HEK293 (cell line): ENCODE data around the gene UBTD1.

ENCODE experiments used
- CTCF ChIA-PET: fragments of 350-600 bp; formaldehyde crosslinking; extraction: SDS; loops from one replicate; lab custom pipeline; 2021; ENCODE audit warnings: antibody characterized with exemption; lab: Yijun Ruan, JAX
- POLR2A ChIA-PET: fragments of 300-600 bp; formaldehyde crosslinking; extraction: SDS; loops from one replicate; lab custom pipeline; 2020; ENCODE audit warnings: antibody characterized with exemption, inconsistent platforms; lab: Yijun Ruan, JAX
- H3K27ac ChIP-seq: fragments of 200-500 bp; sonication (Bioruptor generic); 2 replicates; pipeline ENCODE4 v1.5.1; 2014; ENCODE audit warnings: low read depth, low read length, control low read depth, inconsistent platforms; ENCODE audit errors: extremely low read depth
- H3K36me3 ChIP-seq, 2 experiments: fragments of 200-500 bp in 1 of 2; sonication (Bioruptor generic) in 1 of 2; 1 replicate in 1 of 2; 2 replicates in 1 of 2; pipeline ENCODE4 v1.5.1; 2014 to 2017; ENCODE audit warnings: inconsistent platforms in 2 of 2, low read length in 2 of 2; ENCODE audit not compliant: control insufficient read depth in 2 of 2, insufficient read depth in 1 of 2
- H3K4me1 ChIP-seq: fragments of 200-500 bp; sonication (Bioruptor generic); 2 replicates; pipeline ENCODE4 v1.5.1; 2014; ENCODE audit warnings: mild to moderate bottlenecking, low read length, inconsistent platforms; ENCODE audit not compliant: control insufficient read depth, insufficient read depth
- H3K4me3 ChIP-seq: 2 replicates; pipeline ENCODE4 v1.5.1; 2011; ENCODE audit warnings: low read depth, mild to moderate bottlenecking, control low read depth, low read length, moderate library complexity
- H3K9me3 ChIP-seq: fragments of 200-500 bp; sonication (Bioruptor generic); 2 replicates; pipeline ENCODE4 v1.5.1; 2014; ENCODE audit warnings: low read depth, low read length, inconsistent platforms; ENCODE audit not compliant: control insufficient read depth, insufficient read depth
- FEZF1 ChIP-seq: fragments of 450-650 bp; formaldehyde crosslinking; IDR thresholded peaks from 2 replicates; pipeline ENCODE4 v1.5.1; 2016; ENCODE audit warnings: missing biosample characterization, missing genetic modification characterization
- GLI4 ChIP-seq: fragments of 450-650 bp; formaldehyde crosslinking; IDR thresholded peaks from 2 replicates; pipeline ENCODE4 v1.5.1; 2016; ENCODE audit warnings: missing biosample characterization, missing genetic modification characterization
- GLIS1 ChIP-seq: fragments of 450-650 bp; formaldehyde crosslinking; IDR thresholded peaks from 2 replicates; pipeline ENCODE4 v1.5.1; 2016; ENCODE audit warnings: missing biosample characterization, missing genetic modification characterization
- MYNN ChIP-seq: fragments of 450-650 bp; formaldehyde crosslinking; IDR thresholded peaks from 2 replicates; pipeline ENCODE4 v1.5.1; 2016; ENCODE audit warnings: missing biosample characterization, missing genetic modification characterization, borderline replicate concordance
- PATZ1 ChIP-seq: fragments of 450-650 bp; formaldehyde crosslinking; IDR thresholded peaks from 2 replicates; pipeline ENCODE4 v1.5.1; 2016; ENCODE audit warnings: missing biosample characterization, missing genetic modification characterization
- PRDM1 ChIP-seq: fragments of 450-650 bp; formaldehyde crosslinking; IDR thresholded peaks from 2 replicates; pipeline ENCODE4; 2016; ENCODE audit warnings: missing biosample characterization, missing genetic modification characterization
- SCRT1 ChIP-seq: fragments of 450-650 bp; formaldehyde crosslinking; IDR thresholded peaks from 2 replicates; pipeline ENCODE4 v1.5.1; 2016; ENCODE audit warnings: missing biosample characterization, missing genetic modification characterization, borderline replicate concordance
- ZBTB17 ChIP-seq: fragments of 450-650 bp; formaldehyde crosslinking; IDR thresholded peaks from 2 replicates; pipeline ENCODE4 v1.5.1; 2016; ENCODE audit warnings: missing biosample characterization, missing genetic modification characterization
- ZFP37 ChIP-seq: fragments of 450-650 bp; formaldehyde crosslinking; IDR thresholded peaks from 2 replicates; pipeline ENCODE4 v1.5.1; 2016; ENCODE audit warnings: missing biosample characterization, missing genetic modification characterization
- ZNF202 ChIP-seq: fragments of 450-650 bp; formaldehyde crosslinking; IDR thresholded peaks from 2 replicates; pipeline ENCODE4 v1.5.1; 2016; ENCODE audit warnings: missing biosample characterization, missing genetic modification characterization, borderline replicate concordance
- ZNF24 ChIP-seq: fragments of 450-650 bp; formaldehyde crosslinking; IDR thresholded peaks from 2 replicates; pipeline ENCODE4 v1.5.1; 2016; ENCODE audit warnings: missing biosample characterization, missing genetic modification characterization
- ZNF248 ChIP-seq: fragments of 450-650 bp; formaldehyde crosslinking; IDR thresholded peaks from 2 replicates; pipeline ENCODE4 v1.5.1; 2017; ENCODE audit warnings: missing biosample characterization, missing genetic modification characterization
- ZNF449 ChIP-seq: fragments of 450-650 bp; formaldehyde crosslinking; IDR thresholded peaks from 2 replicates; pipeline ENCODE4 v1.5.1; 2017; ENCODE audit warnings: missing biosample characterization, mild to moderate bottlenecking, missing genetic modification characterization, moderate library complexity
- ZNF600 ChIP-seq: fragments of 450-650 bp; formaldehyde crosslinking; IDR thresholded peaks from 2 replicates; pipeline ENCODE4 v1.5.1; 2016; ENCODE audit warnings: missing biosample characterization, missing genetic modification characterization
- ZNF624 ChIP-seq: fragments of 450-650 bp; formaldehyde crosslinking; IDR thresholded peaks from 2 replicates; pipeline ENCODE4 v1.5.1; 2017; ENCODE audit warnings: missing biosample characterization, missing genetic modification characterization
- ZNF843 ChIP-seq: fragments of 450-650 bp; formaldehyde crosslinking; IDR thresholded peaks from 2 replicates; pipeline ENCODE4 v1.5.1; 2016; ENCODE audit warnings: missing biosample characterization, missing genetic modification characterization
- TF ChIP-seq, protein P1 (sequence below): fragments of 450-650 bp; formaldehyde crosslinking; IDR thresholded peaks from 2 replicates; pipeline ENCODE4 v1.5.1; 2017; ENCODE audit warnings: missing biosample characterization, missing genetic modification characterization
- TF ChIP-seq, protein P2 (sequence below): fragments of 450-650 bp; formaldehyde crosslinking; IDR thresholded peaks from 2 replicates; pipeline ENCODE4 v1.5.1; 2017; ENCODE audit warnings: missing biosample characterization, missing genetic modification characterization
- TF ChIP-seq, protein P3 (sequence below): fragments of 450-650 bp; formaldehyde crosslinking; IDR thresholded peaks from 2 replicates; pipeline ENCODE4 v1.5.1; 2016; ENCODE audit warnings: missing biosample characterization, missing genetic modification characterization

The UBTD1 gene

GRCh38 chr10:97529685-97530465 is 31.2 kb downstream of the UBTD1 start:
- no peak for TF ChIP-seq ZNF24 (tag by site-specific recombination)
- 0 out of 2 replicates have a peak, but pooled peaks have one; percentile 23 for TF ChIP-seq ZNF600
- no peak for TF ChIP-seq PATZ1
- no peak for TF ChIP-seq ZFP37 (tag by site-specific recombination)
- TF ChIP-seq SCRT1: no peak
- no peak for TF ChIP-seq ZNF449 (tag by site-specific recombination)
- no peak for TF ChIP-seq PRDM1 (tag by site-specific recombination)
- TF ChIP-seq ZBTB17 (tag by site-specific recombination): peak; percentile 29; the same call in 1 of the 2 replicates
- H3K36me3 ChIP-seq: no peaks in the 10 kb centered on the region
- H3K4me3 ChIP-seq: no peak overlapping the region
- ChIA-PET CTCF (interaction anchor here (0.7 to 2.0 kb wide), 3 partner anchors 9 to 33 kb away, joined by 3 to 6 read pairs (median 3); no protein-coding TSS in a partner anchor), POLR2A (no interaction called here)
- no peaks in the 10 kb centered on the region for H3K4me1 ChIP-seq
- no peak overlapping the region for H3K27ac ChIP-seq
- no peaks in the 10 kb centered on the region for H3K9me3 ChIP-seq

- Histone ChIP-seq H3K27ac (no peak overlapping the region), H3K36me3 (no peaks in the 10 kb centered on the region), H3K9me3 (no peaks in the 10 kb centered on the region), H3K4me3 (no peak overlapping the region), H3K4me1 (no peaks in the 10 kb centered on the region)
- CTCF ChIA-PET: interaction anchor here (0.6 to 2.0 kb wide), 3 partner anchors 16 to 768 kb away, joined by 3 to 11 read pairs (median 6); no protein-coding TSS in a partner anchor
- POLR2A ChIA-PET: no interaction called here
- TF ChIP-seq, protein P1, sequence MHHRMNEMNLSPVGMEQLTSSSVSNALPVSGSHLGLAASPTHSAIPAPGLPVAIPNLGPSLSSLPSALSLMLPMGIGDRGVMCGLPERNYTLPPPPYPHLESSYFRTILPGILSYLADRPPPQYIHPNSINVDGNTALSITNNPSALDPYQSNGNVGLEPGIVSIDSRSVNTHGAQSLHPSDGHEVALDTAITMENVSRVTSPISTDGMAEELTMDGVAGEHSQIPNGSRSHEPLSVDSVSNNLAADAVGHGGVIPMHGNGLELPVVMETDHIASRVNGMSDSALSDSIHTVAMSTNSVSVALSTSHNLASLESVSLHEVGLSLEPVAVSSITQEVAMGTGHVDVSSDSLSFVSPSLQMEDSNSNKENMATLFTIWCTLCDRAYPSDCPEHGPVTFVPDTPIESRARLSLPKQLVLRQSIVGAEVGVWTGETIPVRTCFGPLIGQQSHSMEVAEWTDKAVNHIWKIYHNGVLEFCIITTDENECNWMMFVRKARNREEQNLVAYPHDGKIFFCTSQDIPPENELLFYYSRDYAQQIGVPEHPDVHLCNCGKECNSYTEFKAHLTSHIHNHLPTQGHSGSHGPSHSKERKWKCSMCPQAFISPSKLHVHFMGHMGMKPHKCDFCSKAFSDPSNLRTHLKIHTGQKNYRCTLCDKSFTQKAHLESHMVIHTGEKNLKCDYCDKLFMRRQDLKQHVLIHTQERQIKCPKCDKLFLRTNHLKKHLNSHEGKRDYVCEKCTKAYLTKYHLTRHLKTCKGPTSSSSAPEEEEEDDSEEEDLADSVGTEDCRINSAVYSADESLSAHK (tag by site-specific recombination): 0 out of 2 replicates have a peak, but pooled peaks have one; percentile 21
- no peak for TF ChIP-seq GLI4 (tag by site-specific recombination)
Observed at GRCh38 chr10:97531401-97531986, 32.8 kb downstream of the UBTD1 start.

DNA sequence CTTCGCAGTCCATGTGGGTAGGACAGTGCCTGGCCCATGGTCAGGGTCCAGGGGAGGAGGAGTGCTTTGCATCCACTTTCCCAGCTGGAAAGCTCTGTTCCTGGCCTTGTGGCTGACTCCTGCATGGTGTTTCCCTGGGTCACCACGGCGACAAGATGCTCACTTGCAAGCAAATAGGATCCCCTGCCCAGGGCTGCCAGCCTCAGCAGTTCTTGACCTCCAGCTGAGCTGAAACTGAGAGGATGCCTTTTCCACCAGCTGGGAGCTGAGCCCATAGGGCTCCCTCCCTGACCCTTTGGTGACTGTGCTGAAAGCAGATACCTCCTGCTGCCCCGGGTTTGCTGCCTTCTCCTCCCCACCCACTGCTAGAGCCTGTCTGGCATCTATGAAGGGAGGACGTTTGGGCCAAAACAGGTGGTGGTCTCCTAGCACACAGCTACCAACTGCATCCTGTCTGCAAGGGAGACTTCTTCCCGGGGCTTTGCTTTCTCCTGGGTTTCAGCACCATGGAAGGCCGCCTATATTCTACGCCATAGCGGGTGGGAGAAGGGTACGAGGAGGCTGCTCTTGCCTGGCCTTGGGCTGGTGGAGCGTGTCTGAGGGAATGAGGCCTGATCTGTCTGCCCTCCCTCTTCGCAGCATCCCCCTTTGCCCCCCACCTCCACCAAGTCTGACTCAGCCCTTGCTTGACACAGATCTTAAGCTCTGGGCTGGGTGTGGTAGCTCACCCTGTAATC is 34.4 kb downstream of the UBTD1 start:
- Histone ChIP-seq H3K27ac (no peak overlapping the region), H3K9me3 (no peaks in the 10 kb centered on the region), H3K4me1 (no peaks in the 10 kb centered on the region), H3K36me3 (no peaks in the 10 kb centered on the region), H3K4me3 (no peak overlapping the region)
- POLR2A ChIA-PET: no interaction called here
- CTCF ChIA-PET: interaction anchor here (0.6 to 3.4 kb wide), 6 partner anchors 11 to 126 kb away, joined by 3 to 54 read pairs (median 4); no protein-coding TSS in a partner anchor
- no peak for TF ChIP-seq MYNN (tag by site-specific recombination)
- peak; percentile 83 for TF ChIP-seq FEZF1 (tag by site-specific recombination)
- TF ChIP-seq, protein P2, sequence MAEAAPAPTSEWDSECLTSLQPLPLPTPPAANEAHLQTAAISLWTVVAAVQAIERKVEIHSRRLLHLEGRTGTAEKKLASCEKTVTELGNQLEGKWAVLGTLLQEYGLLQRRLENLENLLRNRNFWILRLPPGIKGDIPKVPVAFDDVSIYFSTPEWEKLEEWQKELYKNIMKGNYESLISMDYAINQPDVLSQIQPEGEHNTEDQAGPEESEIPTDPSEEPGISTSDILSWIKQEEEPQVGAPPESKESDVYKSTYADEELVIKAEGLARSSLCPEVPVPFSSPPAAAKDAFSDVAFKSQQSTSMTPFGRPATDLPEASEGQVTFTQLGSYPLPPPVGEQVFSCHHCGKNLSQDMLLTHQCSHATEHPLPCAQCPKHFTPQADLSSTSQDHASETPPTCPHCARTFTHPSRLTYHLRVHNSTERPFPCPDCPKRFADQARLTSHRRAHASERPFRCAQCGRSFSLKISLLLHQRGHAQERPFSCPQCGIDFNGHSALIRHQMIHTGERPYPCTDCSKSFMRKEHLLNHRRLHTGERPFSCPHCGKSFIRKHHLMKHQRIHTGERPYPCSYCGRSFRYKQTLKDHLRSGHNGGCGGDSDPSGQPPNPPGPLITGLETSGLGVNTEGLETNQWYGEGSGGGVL (tag by site-specific recombination): 0 out of 2 replicates have a peak, but pooled peaks have one; percentile 12
- TF ChIP-seq, protein P3, sequence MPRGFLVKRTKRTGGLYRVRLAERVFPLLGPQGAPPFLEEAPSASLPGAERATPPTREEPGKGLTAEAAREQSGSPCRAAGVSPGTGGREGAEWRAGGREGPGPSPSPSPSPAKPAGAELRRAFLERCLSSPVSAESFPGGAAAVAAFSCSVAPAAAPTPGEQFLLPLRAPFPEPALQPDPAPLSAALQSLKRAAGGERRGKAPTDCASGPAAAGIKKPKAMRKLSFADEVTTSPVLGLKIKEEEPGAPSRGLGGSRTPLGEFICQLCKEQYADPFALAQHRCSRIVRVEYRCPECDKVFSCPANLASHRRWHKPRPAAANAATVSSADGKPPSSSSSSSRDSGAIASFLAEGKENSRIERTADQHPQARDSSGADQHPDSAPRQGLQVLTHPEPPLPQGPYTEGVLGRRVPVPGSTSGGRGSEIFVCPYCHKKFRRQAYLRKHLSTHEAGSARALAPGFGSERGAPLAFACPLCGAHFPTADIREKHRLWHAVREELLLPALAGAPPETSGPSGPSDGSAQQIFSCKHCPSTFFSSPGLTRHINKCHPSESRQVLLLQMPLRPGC (tag by site-specific recombination): no peak
- no peak for TF ChIP-seq ZNF248 (tag by site-specific recombination)
- no peak for TF ChIP-seq ZNF202 (tag by site-specific recombination)
- no peak for TF ChIP-seq ZNF843 (tag by site-specific recombination)
- TF ChIP-seq ZNF624 (tag by site-specific recombination): no peak
- TF ChIP-seq PRDM1 (tag by site-specific recombination): peak; percentile 72
- peak; percentile 96 for TF ChIP-seq GLIS1 (tag by site-specific recombination)
